Keratinocyte (primary cell): ENCODE data around the gene PARD3. TPM values are rescaled to one million over a fixed set of nuclear protein-coding genes. Genes with fewer than 3 reads are reported as not detected.

Experiments used
- DNase-seq: peaks from one replicate; pipeline ENCODE4 v3.0.0-alpha.2; 2011; ENCODE audit warnings: low read depth, missing footprints, low spot score
- FAIRE-seq: peaks from 2 replicates; lab custom pipeline; 2011; peaks lifted over from hg19 to GRCh38; lab: Jason Lieb, UNC
- H2AFZ ChIP-seq: 2 replicates; pipeline ENCODE4 v1.6.0; 2012; ENCODE audit warnings: low read length, control low read depth, inconsistent platforms; ENCODE audit not compliant: control insufficient read depth
- H3K27ac ChIP-seq: 2 replicates; pipeline ENCODE4 v1.5.1; 2011; ENCODE audit warnings: low read length; ENCODE audit not compliant: control insufficient read depth, insufficient read depth
- H3K27me3 ChIP-seq: 3 replicates; pipeline ENCODE4 v1.6.0; 2011; ENCODE audit warnings: low read length; ENCODE audit not compliant: control insufficient read depth, insufficient read depth; ENCODE audit errors: extremely low read depth
- H3K36me3 ChIP-seq, 2 experiments: 2 replicates in 1 of 2; 3 replicates in 1 of 2; pipeline ENCODE4 v1.5.1; 2011; ENCODE audit warnings: low read length in 2 of 2, mild to moderate bottlenecking in 1 of 2; ENCODE audit not compliant: control insufficient read depth in 2 of 2, insufficient read depth in 2 of 2; ENCODE audit errors: extremely low read depth in 1 of 2
- H3K4me1 ChIP-seq: 3 replicates; pipeline ENCODE4 v1.5.1; 2011; ENCODE audit warnings: low read length; ENCODE audit not compliant: control insufficient read depth, insufficient read depth; ENCODE audit errors: extremely low read depth
- H3K4me2 ChIP-seq: 3 replicates; pipeline ENCODE4 v1.6.0; 2011; ENCODE audit warnings: low read depth, low read length; ENCODE audit not compliant: control insufficient read depth, insufficient read depth; ENCODE audit errors: extremely low read depth
- H3K4me3 ChIP-seq, 3 experiments: fragments of 200-600 bp in 1 of 3; sonication (generic) in 1 of 3; 2 replicates in 2 of 3; 3 replicates in 1 of 3; pipeline ENCODE4 v1.5.1; 2011 to 2016; ENCODE audit warnings: low read length in 3 of 3, mild to moderate bottlenecking in 3 of 3, control low read depth in 2 of 3, inconsistent platforms in 1 of 3, low read depth in 1 of 3, mixed read lengths in 1 of 3, mixed run types in 1 of 3, moderate library complexity in 1 of 3; ENCODE audit not compliant: control insufficient read depth in 2 of 3, insufficient read depth in 2 of 3; ENCODE audit errors: extremely low read depth in 1 of 3
- H3K79me2 ChIP-seq: 2 replicates; pipeline ENCODE4 v1.6.0; 2012; ENCODE audit warnings: low read length; ENCODE audit not compliant: control insufficient read depth, insufficient read depth
- H3K9ac ChIP-seq: 3 replicates; pipeline ENCODE4 v1.6.0; 2011; ENCODE audit warnings: low read length; ENCODE audit not compliant: control insufficient read depth, insufficient read depth; ENCODE audit errors: extremely low read depth
- H3K9me1 ChIP-seq: 3 replicates; pipeline ENCODE4 v1.6.0; 2011; ENCODE audit warnings: low read length; ENCODE audit not compliant: control insufficient read depth, insufficient read depth; ENCODE audit errors: extremely low read depth
- H3K9me3 ChIP-seq: 2 replicates; pipeline ENCODE4 v1.5.1; 2012; ENCODE audit warnings: low read depth, low read length; ENCODE audit not compliant: control insufficient read depth
- H4K20me1 ChIP-seq: 3 replicates; pipeline ENCODE4 v1.6.0; 2011; ENCODE audit warnings: low read length; ENCODE audit not compliant: control insufficient read depth, insufficient read depth; ENCODE audit errors: extremely low read depth
- EZH2 ChIP-seq: IDR thresholded peaks from one replicate; pipeline ENCODE4 v1.6.1; 2012; ENCODE audit warnings: inconsistent platforms, mild to moderate bottlenecking, low read length, moderate library complexity
- dilution Hi-C: fragments of 300-500 bp; cut with MboI; formaldehyde crosslinking; loops from one replicate; pipeline ENCODE4 v1.7.0; 2020; ENCODE audit warnings: low sequenced_read_pairs; ENCODE audit not compliant: extremely low pct_ligation_motif_present
- polyA plus RNA-seq, 5 experiments: library from polyadenylated mRNA; depleted of rRNA in 3 of 5; stranded (reverse) in 3 of 5; stranded (forward) in 1 of 5; unstranded in 1 of 5; fragments of >200 nt; gene quantifications; 1 replicate in 1 of 5; 2 replicates in 3 of 5; 3 replicates in 1 of 5; pipeline versions ENCODE4 v1.2.1 to v1.2.3, GENCODE V29; 2011 to 2012; ENCODE audit warnings: missing spikeins in 2 of 5, low read depth in 1 of 5, low replicate concordance in 1 of 5
- TF ChIP-seq, protein P1 (sequence below), 3 experiments: IDR thresholded peaks in 1 of 3; conservative IDR thresholded peaks in 1 of 3; optimal IDR thresholded peaks in 1 of 3; 2 replicates in 2 of 3; 3 replicates in 1 of 3; pipeline versions ENCODE3 to v1.5.1; 2011; ENCODE audit warnings: low read length in 3 of 3, mild to moderate bottlenecking in 3 of 3, moderate library complexity in 2 of 3, control low read depth in 1 of 3, inconsistent platforms in 1 of 3; ENCODE audit not compliant: insufficient read depth in 2 of 3; ENCODE audit errors: extremely low read depth in 1 of 3

PARD3 gene
- polyA plus RNA-seq, 1 donor (not counting 4 experiments of a cell fraction or from before 2014, with no cell fraction given) = 46.4 TPM

DNA sequence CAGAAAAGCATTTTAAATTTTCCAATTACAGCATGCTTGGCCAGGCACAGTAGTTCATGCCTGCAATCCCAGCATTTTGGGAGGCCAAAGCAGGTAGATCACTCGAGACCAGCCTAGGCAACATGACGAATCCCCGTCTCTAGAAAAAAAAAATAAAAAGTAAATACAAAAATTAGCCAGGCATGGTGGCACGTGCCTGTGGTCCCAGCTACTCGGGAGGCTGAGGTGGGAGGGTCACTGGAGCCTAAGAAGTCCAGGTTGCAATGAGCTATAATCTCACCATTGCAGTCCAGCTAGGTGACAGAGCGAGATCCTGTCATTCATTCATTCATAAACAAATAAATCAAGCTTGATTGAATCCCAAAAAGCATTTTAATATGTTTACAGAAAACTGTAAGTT, 234.9 kb downstream of the PARD3 start:
- H3K27ac ChIP-seq = peak overlapping the region; percentile 27
- peaks cover 22% of the 10 kb centered on the region for H3K79me2 ChIP-seq
- no peak overlapping the region for H3K4me3 ChIP-seq
- DNase-seq = no peak
- dilution Hi-C loops = no loop called here
- H3K4me1 ChIP-seq = peaks cover 48% of the 10 kb centered on the region
- no peak overlapping the region for H3K9ac ChIP-seq
- H4K20me1 ChIP-seq = no peaks in the 10 kb centered on the region
- no peaks in the 10 kb centered on the region for H3K36me3 ChIP-seq
- peak overlapping the region; percentile 66 for H3K4me2 ChIP-seq
- TF ChIP-seq, protein P1, sequence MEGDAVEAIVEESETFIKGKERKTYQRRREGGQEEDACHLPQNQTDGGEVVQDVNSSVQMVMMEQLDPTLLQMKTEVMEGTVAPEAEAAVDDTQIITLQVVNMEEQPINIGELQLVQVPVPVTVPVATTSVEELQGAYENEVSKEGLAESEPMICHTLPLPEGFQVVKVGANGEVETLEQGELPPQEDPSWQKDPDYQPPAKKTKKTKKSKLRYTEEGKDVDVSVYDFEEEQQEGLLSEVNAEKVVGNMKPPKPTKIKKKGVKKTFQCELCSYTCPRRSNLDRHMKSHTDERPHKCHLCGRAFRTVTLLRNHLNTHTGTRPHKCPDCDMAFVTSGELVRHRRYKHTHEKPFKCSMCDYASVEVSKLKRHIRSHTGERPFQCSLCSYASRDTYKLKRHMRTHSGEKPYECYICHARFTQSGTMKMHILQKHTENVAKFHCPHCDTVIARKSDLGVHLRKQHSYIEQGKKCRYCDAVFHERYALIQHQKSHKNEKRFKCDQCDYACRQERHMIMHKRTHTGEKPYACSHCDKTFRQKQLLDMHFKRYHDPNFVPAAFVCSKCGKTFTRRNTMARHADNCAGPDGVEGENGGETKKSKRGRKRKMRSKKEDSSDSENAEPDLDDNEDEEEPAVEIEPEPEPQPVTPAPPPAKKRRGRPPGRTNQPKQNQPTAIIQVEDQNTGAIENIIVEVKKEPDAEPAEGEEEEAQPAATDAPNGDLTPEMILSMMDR (optimal IDR thresholded peaks at IDR 0.05 in 1 of 3, IDR thresholded peaks at IDR 0.05 in 1 of 3, conservative IDR thresholded peaks at IDR 0.05 in 1 of 3; ENCODE audit: extremely low read depth in 1 of 3, insufficient read depth in 2 of 3, low read length in 3 of 3) = no peak
- no peak for TF ChIP-seq EZH2
- FAIRE-seq = no peak
- no peak overlapping the region for H2AFZ ChIP-seq
- no peaks in the 10 kb centered on the region for H3K9me3 ChIP-seq
- H3K27me3 ChIP-seq = no peaks in the 10 kb centered on the region
- no peaks in the 10 kb centered on the region for H3K9me1 ChIP-seq

DNA sequence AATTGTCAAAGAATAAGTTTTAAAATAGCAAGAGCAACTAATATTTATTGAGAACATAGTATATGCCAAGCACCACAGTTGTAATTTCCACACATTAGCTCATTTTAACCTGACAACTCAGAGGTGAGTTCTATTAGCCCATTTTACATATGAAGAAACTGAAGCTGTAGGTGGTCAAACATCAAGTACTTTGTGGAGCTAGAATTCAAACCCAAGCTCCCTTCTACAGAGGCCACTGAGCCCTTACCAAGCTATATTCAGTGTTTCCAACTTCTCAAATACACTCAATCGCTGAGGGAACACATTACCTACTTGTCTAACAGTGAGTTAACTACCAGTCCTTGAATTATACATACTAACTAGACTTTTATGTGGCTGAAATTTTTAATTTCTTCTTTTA, 236.6 kb downstream of the PARD3 start:
- no peaks in the 10 kb centered on the region for H3K36me3 ChIP-seq
- H3K9me3 ChIP-seq = no peaks in the 10 kb centered on the region
- DNase-seq (no peak), FAIRE-seq (no peak)
- no peak overlapping the region for H3K4me2 ChIP-seq
- H4K20me1 ChIP-seq = no peaks in the 10 kb centered on the region
- TF ChIP-seq EZH2 = no peak
- TF ChIP-seq, protein P1 (optimal IDR thresholded peaks at IDR 0.05 in 1 of 3, IDR thresholded peaks at IDR 0.05 in 1 of 3, conservative IDR thresholded peaks at IDR 0.05 in 1 of 3; ENCODE audit: extremely low read depth in 1 of 3, insufficient read depth in 2 of 3, low read length in 3 of 3) = no peak
- H3K4me3 ChIP-seq = no peak overlapping the region
- no peak overlapping the region for H2AFZ ChIP-seq
- H3K27ac ChIP-seq = no peak overlapping the region
- peaks cover 27% of the 10 kb centered on the region for H3K79me2 ChIP-seq
- peaks cover 38% of the 10 kb centered on the region for H3K4me1 ChIP-seq
- H3K27me3 ChIP-seq = no peaks in the 10 kb centered on the region
- H3K9me1 ChIP-seq = no peaks in the 10 kb centered on the region
- no peak overlapping the region for H3K9ac ChIP-seq
- dilution Hi-C loops = no loop called here
